ENCODE data around the gene CDH3. TPM values are rescaled to one million over a fixed set of nuclear protein-coding genes. Genes with fewer than 3 reads are reported as not detected.
A peak's percentile ranks its signal among the peaks of the same experiment; 100 is the strongest.

The CDH3 gene
- total and polyA plus RNA-seq, 2 of the 13 experiments (the other 11 are each of a cell fraction or from before 2014, with no cell fraction given): 0.11 TPM; not detected in 1

DNA sequence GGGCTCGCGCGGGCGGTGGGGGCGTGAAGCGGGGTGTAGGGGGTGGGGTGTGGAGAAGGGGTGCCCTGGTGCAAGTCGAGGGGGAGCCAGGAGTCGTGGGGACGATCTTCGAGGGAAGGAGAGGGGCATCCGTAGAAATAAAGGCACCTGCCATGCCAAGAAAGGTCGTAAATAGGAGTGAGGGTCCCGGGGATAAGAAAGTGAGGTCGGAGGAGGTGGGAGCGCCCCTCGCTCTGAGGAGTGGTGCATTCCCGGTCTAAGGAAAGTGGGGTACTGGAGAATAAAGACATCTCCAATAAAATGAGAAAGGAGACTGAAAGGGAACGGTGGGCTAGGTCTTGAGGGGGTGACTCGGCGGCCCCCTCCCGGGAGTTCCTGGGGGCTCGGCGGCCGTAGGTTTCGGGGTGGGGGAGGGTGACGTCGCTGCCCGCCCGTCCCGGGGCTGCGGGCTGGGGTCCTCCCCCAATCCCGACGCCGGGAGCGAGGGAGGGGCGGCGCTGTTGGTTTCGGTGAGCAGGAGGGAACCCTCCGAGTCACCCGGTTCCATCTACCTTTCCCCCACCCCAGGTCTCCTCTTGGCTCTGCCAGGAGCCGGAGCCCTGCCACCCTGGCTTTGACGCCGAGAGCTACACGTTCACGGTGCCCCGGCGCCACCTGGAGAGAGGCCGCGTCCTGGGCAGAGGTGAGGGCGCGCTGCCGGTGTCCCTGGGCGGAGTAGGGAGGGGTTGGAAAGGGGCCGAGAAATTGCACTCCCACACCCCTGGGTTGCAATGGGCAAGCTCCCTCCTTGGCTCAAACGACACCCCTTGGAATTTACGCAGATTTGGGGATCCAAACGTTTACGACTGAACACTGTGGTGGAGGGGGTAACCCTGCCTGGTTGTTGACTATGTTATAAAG is 92.9 kb downstream of the CDH3 start (continued):
- TF ChIP-seq, protein P1, sequence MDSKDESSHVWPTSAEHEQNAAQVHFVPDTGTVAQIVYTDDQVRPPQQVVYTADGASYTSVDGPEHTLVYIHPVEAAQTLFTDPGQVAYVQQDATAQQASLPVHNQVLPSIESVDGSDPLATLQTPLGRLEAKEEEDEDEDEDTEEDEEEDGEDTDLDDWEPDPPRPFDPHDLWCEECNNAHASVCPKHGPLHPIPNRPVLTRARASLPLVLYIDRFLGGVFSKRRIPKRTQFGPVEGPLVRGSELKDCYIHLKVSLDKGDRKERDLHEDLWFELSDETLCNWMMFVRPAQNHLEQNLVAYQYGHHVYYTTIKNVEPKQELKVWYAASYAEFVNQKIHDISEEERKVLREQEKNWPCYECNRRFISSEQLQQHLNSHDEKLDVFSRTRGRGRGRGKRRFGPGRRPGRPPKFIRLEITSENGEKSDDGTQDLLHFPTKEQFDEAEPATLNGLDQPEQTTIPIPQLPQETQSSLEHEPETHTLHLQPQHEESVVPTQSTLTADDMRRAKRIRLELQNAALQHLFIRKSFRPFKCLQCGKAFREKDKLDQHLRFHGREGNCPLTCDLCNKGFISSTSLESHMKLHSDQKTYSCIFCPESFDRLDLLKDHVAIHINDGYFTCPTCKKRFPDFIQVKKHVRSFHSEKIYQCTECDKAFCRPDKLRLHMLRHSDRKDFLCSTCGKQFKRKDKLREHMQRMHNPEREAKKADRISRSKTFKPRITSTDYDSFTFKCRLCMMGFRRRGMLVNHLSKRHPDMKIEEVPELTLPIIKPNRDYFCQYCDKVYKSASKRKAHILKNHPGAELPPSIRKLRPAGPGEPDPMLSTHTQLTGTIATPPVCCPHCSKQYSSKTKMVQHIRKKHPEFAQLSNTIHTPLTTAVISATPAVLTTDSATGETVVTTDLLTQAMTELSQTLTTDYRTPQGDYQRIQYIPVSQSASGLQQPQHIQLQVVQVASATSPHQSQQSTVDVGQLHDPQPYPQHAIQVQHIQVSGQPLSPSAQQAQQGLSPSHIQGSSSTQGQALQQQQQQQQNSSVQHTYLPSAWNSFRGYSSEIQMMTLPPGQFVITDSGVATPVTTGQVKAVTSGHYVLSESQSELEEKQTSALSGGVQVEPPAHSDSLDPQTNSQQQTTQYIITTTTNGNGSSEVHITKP (CRISPR knock-in tag; IDR thresholded peaks at IDR 0.05; ENCODE audit: low read depth): peak; percentile 75; the same call in 1 of the 2 replicates
- TF ChIP-seq ZNF274 (CRISPR knock-in tag; IDR thresholded peaks at IDR 0.05) (peak; percentile 76; the same call in 1 of the 2 replicates), ELF4 (CRISPR knock-in tag; IDR thresholded peaks at IDR 0.05; ENCODE audit: borderline replicate concordance) (no peak), RFXAP (CRISPR knock-in tag; IDR thresholded peaks at IDR 0.05; ENCODE audit: borderline replicate concordance) (0 out of 2 replicates have a peak, but pooled peaks have one; percentile 44), KAT8 (CRISPR knock-in tag; IDR thresholded peaks at IDR 0.05) (0 out of 2 replicates have a peak, but pooled peaks have one; percentile 34), SETDB1 (CRISPR knock-in tag; IDR thresholded peaks at IDR 0.05; ENCODE audit: borderline replicate concordance) (no peak), MYC (CRISPR knock-in tag; IDR thresholded peaks at IDR 0.05; ENCODE audit: borderline replicate concordance) (0 out of 2 replicates have a peak, but pooled peaks have one; percentile 35), MED8 (CRISPR knock-in tag; IDR thresholded peaks at IDR 0.05; ENCODE audit: insufficient replicate concordance) (no peak), ZFP1 (CRISPR knock-in tag; IDR thresholded peaks at IDR 0.05) (no peak), ZFY (CRISPR knock-in tag; IDR thresholded peaks at IDR 0.05) (0 out of 2 replicates have a peak, but pooled peaks have one; percentile 27), ZNF451 (CRISPR knock-in tag; IDR thresholded peaks at IDR 0.05) (peak; percentile 84), RORA (CRISPR knock-in tag; IDR thresholded peaks at IDR 0.05) (no peak), DNMT1 (CRISPR knock-in tag; IDR thresholded peaks at IDR 0.05) (no peak), GTF3A (CRISPR knock-in tag; conservative IDR thresholded peaks at IDR 0.05) (no peak), ZNF44 (CRISPR knock-in tag; IDR thresholded peaks at IDR 0.05) (0 out of 2 replicates have a peak, but pooled peaks have one; percentile 52), PITX1 (CRISPR knock-in tag; IDR thresholded peaks at IDR 0.05) (peak; percentile 25; the same call in 1 of the 2 replicates), MATR3 (CRISPR knock-in tag; IDR thresholded peaks at IDR 0.05) (no peak), SMAD9 (CRISPR knock-in tag; IDR thresholded peaks at IDR 0.05) (0 out of 2 replicates have a peak, but pooled peaks have one; percentile 27), ZKSCAN1 (IDR thresholded peaks at IDR 0.05; ENCODE audit: low read length) (no peak)
- TF ChIP-seq, protein P2, sequence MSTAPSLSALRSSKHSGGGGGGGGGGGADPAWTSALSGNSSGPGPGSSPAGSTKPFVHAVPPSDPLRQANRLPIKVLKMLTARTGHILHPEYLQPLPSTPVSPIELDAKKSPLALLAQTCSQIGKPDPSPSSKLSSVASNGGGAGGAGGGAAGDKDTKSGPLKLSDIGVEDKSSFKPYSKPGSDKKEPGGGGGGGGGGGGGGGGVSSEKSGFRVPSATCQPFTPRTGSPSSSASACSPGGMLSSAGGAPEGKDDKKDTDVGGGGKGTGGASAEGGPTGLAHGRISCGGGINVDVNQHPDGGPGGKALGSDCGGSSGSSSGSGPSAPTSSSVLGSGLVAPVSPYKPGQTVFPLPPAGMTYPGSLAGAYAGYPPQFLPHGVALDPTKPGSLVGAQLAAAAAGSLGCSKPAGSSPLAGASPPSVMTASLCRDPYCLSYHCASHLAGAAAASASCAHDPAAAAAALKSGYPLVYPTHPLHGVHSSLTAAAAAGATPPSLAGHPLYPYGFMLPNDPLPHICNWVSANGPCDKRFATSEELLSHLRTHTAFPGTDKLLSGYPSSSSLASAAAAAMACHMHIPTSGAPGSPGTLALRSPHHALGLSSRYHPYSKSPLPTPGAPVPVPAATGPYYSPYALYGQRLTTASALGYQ (CRISPR knock-in tag; IDR thresholded peaks at IDR 0.05): no peak
- TF ChIP-seq, protein P3, sequence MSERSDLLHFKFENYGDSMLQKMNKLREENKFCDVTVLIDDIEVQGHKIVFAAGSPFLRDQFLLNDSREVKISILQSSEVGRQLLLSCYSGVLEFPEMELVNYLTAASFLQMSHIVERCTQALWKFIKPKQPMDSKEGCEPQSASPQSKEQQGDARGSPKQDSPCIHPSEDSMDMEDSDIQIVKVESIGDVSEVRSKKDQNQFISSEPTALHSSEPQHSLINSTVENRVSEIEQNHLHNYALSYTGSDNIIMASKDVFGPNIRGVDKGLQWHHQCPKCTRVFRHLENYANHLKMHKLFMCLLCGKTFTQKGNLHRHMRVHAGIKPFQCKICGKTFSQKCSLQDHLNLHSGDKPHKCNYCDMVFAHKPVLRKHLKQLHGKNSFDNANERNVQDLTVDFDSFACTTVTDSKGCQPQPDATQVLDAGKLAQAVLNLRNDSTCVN (CRISPR knock-in tag; IDR thresholded peaks at IDR 0.05; ENCODE audit: borderline replicate concordance): peak; percentile 50; the same call in 1 of the 2 replicates
- TF ChIP-seq, protein P4, sequence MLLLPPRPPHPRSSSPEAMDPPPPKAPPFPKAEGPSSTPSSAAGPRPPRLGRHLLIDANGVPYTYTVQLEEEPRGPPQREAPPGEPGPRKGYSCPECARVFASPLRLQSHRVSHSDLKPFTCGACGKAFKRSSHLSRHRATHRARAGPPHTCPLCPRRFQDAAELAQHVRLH (CRISPR knock-in tag; IDR thresholded peaks at IDR 0.05; ENCODE audit: borderline replicate concordance, low read depth): peak; percentile 66; the same call in 1 of the 2 replicates
